Heart left ventricle (tissue), 13 donors: Measurements from ENCODE around the gene VAPB.

ENCODE experiments used
- CTCF ChIP-seq, 12 donors: fragments of 200-600 bp; sonication (generic) in 4 of 12; IDR thresholded peaks; one replicate each; pipeline versions ENCODE4 v1.5.0 to v1.8.0; 2018 to 2022; ENCODE audit warnings: antibody characterized with exemption in 12 of 12, mild to moderate bottlenecking in 5 of 12
- POLR2A ChIP-seq, 2 donors: fragments of 450-650 bp; IDR thresholded peaks; one replicate each; pipeline ENCODE4 v1.6.1; 2017; ENCODE audit warnings: antibody characterized with exemption in 2 of 2, mild to moderate bottlenecking in 2 of 2, moderate library complexity in 2 of 2
- donor health status: ischemic (EF 13 %, LVEDD 7.1; RV severe dilation, severe dysfunction).
- donor health status: DM: no; HTN: yes; CAD: no.
- donor health status: DM: no; HTN: no; CAD: no.
- donor health status: ischemic (EF 25% LVEDD 6.9; RV normal size, moderate dysfunction).
- donor health status: ischemic (EF 25% LVEDD 5.7; RV mildly dilated, moderate dysfunction).
- donor health status: ischemic (EF 35%, LVEDD 5.7; RV mildly dilated, moderate dysfunction).
- donor health status: nonischemic (EF 11% LVEDD 7.7; RV severe dilation, severe dysfunction).
- donor health status: DM: yes; HTN: yes; CAD: no.
- donor health status: PGD.
- donor health status: ischemic (EF 29% LVEDD 5.4; RV normal size, mild dysfunction).
- donor health status: nonischemic (EF 23%, LVEDD 6.1; RV moderate dilation, normal function).

- no peak for TF ChIP-seq CTCF (IDR thresholded peaks at IDR 0.05)
- TF ChIP-seq POLR2A (IDR thresholded peaks at IDR 0.05): no peak
These were observed 35.4 kb downstream of the VAPB start for GRCh38 chr20:58424218-58424969.
